HG02973 (cell line): Measurements from ENCODE around the gene ZSWIM5.
"Not testable (repeated sequence)": the region's sequence is repeated elsewhere in the genome, so short reads cannot be mapped to it uniquely, and the experiment has no call there.

Experiments used
- ATAC-seq: cut with Tn5 transposase; IDR thresholded peaks from one replicate; pipeline ENCODE4 v1.9.1; 2021; ENCODE audit warnings: moderate library complexity; ENCODE audit not compliant: unreplicated experiment

Gene ZSWIM5

GRCh38 chr1:45205011-45205909, 1.1 kb downstream of the ZSWIM5 start:
- no peak for ATAC-seq

- ATAC-seq: no peak
Measured at GRCh38 chr1:45200906-45201500, 5.4 kb downstream of the ZSWIM5 start.

GRCh38 chr1:45200435-45200834, 6.0 kb downstream of the ZSWIM5 start:
- ATAC-seq: no peak

GRCh38 chr1:45198185-45198584, 8.2 kb downstream of the ZSWIM5 start:
- ATAC-seq: no peak

GRCh38 chr1:45196863-45197262, 9.5 kb downstream of the ZSWIM5 start:
- ATAC-seq: no peak

GRCh38 chr1:45191418-45191783, 15.0 kb downstream of the ZSWIM5 start:
- no peak for ATAC-seq

- no peak for ATAC-seq
Measured at GRCh38 chr1:45187725-45188124, 18.7 kb downstream of the ZSWIM5 start.

- not testable (repeated sequence) for ATAC-seq
Measured at GRCh38 chr1:45179918-45180519, 26.4 kb downstream of the ZSWIM5 start.

- no peak for ATAC-seq
Measured at GRCh38 chr1:45177452-45177851, 29.0 kb downstream of the ZSWIM5 start.

- ATAC-seq: no peak
Measured at GRCh38 chr1:45172764-45173163, 33.6 kb downstream of the ZSWIM5 start.

- no peak for ATAC-seq
Measured at GRCh38 chr1:45172005-45172404, 34.4 kb downstream of the ZSWIM5 start.

GRCh38 chr1:45171575-45171974, 34.8 kb downstream of the ZSWIM5 start:
- ATAC-seq: no peak

GRCh38 chr1:45170151-45170742, 36.2 kb downstream of the ZSWIM5 start:
- no peak for ATAC-seq

- ATAC-seq: not testable (repeated sequence)
Measured at GRCh38 chr1:45167947-45168346, 38.5 kb downstream of the ZSWIM5 start.

- not testable (repeated sequence) for ATAC-seq
Measured at GRCh38 chr1:45164307-45164706, 42.1 kb downstream of the ZSWIM5 start.

- not testable (repeated sequence) for ATAC-seq
Measured at GRCh38 chr1:45163111-45163510, 43.3 kb downstream of the ZSWIM5 start.

- not testable (repeated sequence) for ATAC-seq
Measured at GRCh38 chr1:45162041-45163035, 44.1 kb downstream of the ZSWIM5 start.

GRCh38 chr1:45155957-45156356, 50.4 kb downstream of the ZSWIM5 start:
- ATAC-seq: no peak

GRCh38 chr1:45155423-45155822, 51.0 kb downstream of the ZSWIM5 start:
- ATAC-seq: no peak

- no peak for ATAC-seq
Measured at GRCh38 chr1:45152126-45152525, 54.3 kb downstream of the ZSWIM5 start.
